SK-N-SH (cell line): ENCODE measurements around the gene ECE1. TPM values are rescaled to one million over a fixed set of nuclear protein-coding genes. Genes with fewer than 3 reads are reported as not detected.
A peak's percentile ranks its signal among the peaks of the same experiment; 100 is the strongest.

Source experiments
- CTCF ChIA-PET: fragments of 300-600, 350-600 bp; formaldehyde crosslinking; extraction: SDS; loops from one replicate; lab custom pipeline; 2021; lab: Yijun Ruan, JAX
- POLR2A ChIA-PET: fragments of 350-600 bp; sonication (Branson Sonifier 250); formaldehyde crosslinking; extraction: SDS; loops from one replicate; lab custom pipeline; 2020; ENCODE audit warnings: antibody characterized with exemption, inconsistent platforms; lab: Yijun Ruan, JAX
- DNase-seq: peaks from one replicate; pipeline ENCODE4 v3.0.0; 2012
- H2AFZ ChIP-seq: fragments of 200-600 bp; sonication (generic); 2 replicates; pipeline ENCODE4 v1.8.1; 2016; ENCODE audit warnings: antibody characterized with exemption, mild to moderate bottlenecking, low read depth
- H3F3A ChIP-seq: fragments of 200-600 bp; sonication (generic); replicated peaks from 2 replicates; pipeline ENCODE3; 2016; ENCODE audit warnings: antibody characterized with exemption, mild to moderate bottlenecking; ENCODE audit not compliant: insufficient read depth
- H3K27ac ChIP-seq, 2 experiments: fragments of 200-500 bp in 1 of 2; fragments of 200-600 bp in 1 of 2; sonication (Bioruptor generic) in 1 of 2; sonication (generic), shearing (Covaris generic) in 1 of 2; 2 replicates each; pipeline versions ENCODE4 v1.5.1 to v1.6.1; 2014 to 2016; ENCODE audit warnings: low read depth in 2 of 2, inconsistent platforms in 1 of 2, low read length in 1 of 2, mild to moderate bottlenecking in 1 of 2, mixed read lengths in 1 of 2
- H3K27me3 ChIP-seq: fragments of 200-600 bp; sonication (generic), shearing (Covaris generic); 2 replicates; pipeline ENCODE4 v1.6.1; 2016; ENCODE audit warnings: mixed run types; ENCODE audit not compliant: insufficient read depth
- H3K36me3 ChIP-seq, 2 experiments: fragments of 200-500 bp in 1 of 2; fragments of 200-600 bp in 1 of 2; sonication (Bioruptor generic) in 1 of 2; sonication (generic) in 1 of 2; replicated peaks in 1 of 2; 2 replicates each; pipeline versions ENCODE3 to v1.5.1; 2014 to 2016; ENCODE audit warnings: low read length in 1 of 2, mild to moderate bottlenecking in 1 of 2; ENCODE audit not compliant: insufficient read depth in 2 of 2, control insufficient read depth in 1 of 2
- H3K4me1 ChIP-seq, 2 experiments: fragments of 200-500 bp in 1 of 2; fragments of 200-600 bp in 1 of 2; sonication (Bioruptor generic) in 1 of 2; sonication (generic), shearing (Covaris generic) in 1 of 2; 2 replicates each; pipeline versions ENCODE4 v1.5.1 to v1.6.1; 2014 to 2016; ENCODE audit warnings: low read depth in 1 of 2, low read length in 1 of 2, mixed run types in 1 of 2; ENCODE audit not compliant: insufficient read depth in 2 of 2, control insufficient read depth in 1 of 2
- H3K4me2 ChIP-seq: fragments of 200-600 bp; sonication (generic), shearing (Covaris generic); 2 replicates; pipeline ENCODE4 v1.6.1; 2017; ENCODE audit warnings: mixed run types
- H3K4me3 ChIP-seq, 2 experiments: fragments of 200-500 bp in 1 of 2; fragments of 200-600 bp in 1 of 2; sonication (Bioruptor generic) in 1 of 2; sonication (generic), shearing (Covaris generic) in 1 of 2; 2 replicates each; pipeline versions ENCODE4 v1.5.1 to v1.8.1; 2014 to 2016; ENCODE audit warnings: low read depth in 2 of 2, inconsistent platforms in 1 of 2, low read length in 1 of 2, mild to moderate bottlenecking in 1 of 2, mixed read lengths in 1 of 2, moderate library complexity in 1 of 2
- H3K79me2 ChIP-seq: fragments of 200-600 bp; sonication (generic); 2 replicates; pipeline ENCODE4 v1.8.1; 2017; ENCODE audit warnings: mild to moderate bottlenecking; ENCODE audit not compliant: insufficient read depth
- H3K9ac ChIP-seq: fragments of 200-600 bp; sonication (generic); 2 replicates; pipeline ENCODE4 v1.6.1; 2017; ENCODE audit warnings: mixed run types
- H3K9me2 ChIP-seq: fragments of 200-600 bp; sonication (generic); 2 replicates; pipeline ENCODE4 v1.6.1; 2017; ENCODE audit warnings: mixed run types
- H3K9me3 ChIP-seq: fragments of 200-600 bp; sonication (generic); 2 replicates; pipeline ENCODE4 v1.6.1; 2017; ENCODE audit warnings: mixed run types, mild to moderate bottlenecking, moderate library complexity
- H4K20me1 ChIP-seq: fragments of 200-600 bp; sonication (generic); 2 replicates; pipeline ENCODE4 v1.6.1; 2017; ENCODE audit warnings: mild to moderate bottlenecking, mixed run types; ENCODE audit not compliant: insufficient read depth
- CHD2 ChIP-seq: fragments of 150-350 bp; IDR thresholded peaks from 2 replicates; pipeline ENCODE4 v1.6.1; 2018; ENCODE audit warnings: low read length; ENCODE audit not compliant: partially characterized antibody
- ELF1 ChIP-seq: IDR thresholded peaks from 2 replicates; pipeline ENCODE4 v1.4.0; 2012
- FOSL2 ChIP-seq: IDR thresholded peaks from 2 replicates; pipeline ENCODE4 v1.4.0; 2012; ENCODE audit warnings: low read depth, mild to moderate bottlenecking, moderate library complexity, borderline replicate concordance
- GABPA ChIP-seq: IDR thresholded peaks from 2 replicates; pipeline ENCODE4 v1.4.0; 2012; ENCODE audit warnings: low read depth, mild to moderate bottlenecking
- MEF2A ChIP-seq: IDR thresholded peaks from 2 replicates; pipeline ENCODE4 v1.4.0; 2012; ENCODE audit warnings: low read depth, borderline replicate concordance
- RCOR1 ChIP-seq: fragments of 150-350 bp; IDR thresholded peaks from 2 replicates; pipeline ENCODE4 v1.6.1; 2017; ENCODE audit warnings: antibody characterized with exemption, low read length
- RFX5 ChIP-seq: IDR thresholded peaks from 2 replicates; pipeline ENCODE4 v1.6.1; 2012; ENCODE audit warnings: mild to moderate bottlenecking, improper control_type of control experiment, low read length
- WGBS: methylation state at CpG from one replicate; pipeline ENCODE4 v1.1.6; 2017; ENCODE audit warnings: low lambda C conversion rate; 5-methylcytosine and 5-hydroxymethylcytosine counted together
- polyA plus RNA-seq, 3 experiments: library from polyadenylated mRNA; depleted of rRNA; stranded (reverse); fragments of >200 nt; gene quantifications; 2 replicates each; pipeline ENCODE4 v1.2.3, GENCODE V29; 2012
- TF ChIP-seq, protein P1 (sequence below): fragments of 200-600 bp; sonication (generic); IDR thresholded peaks from 2 replicates; pipeline ENCODE4 v1.6.1; 2017; ENCODE audit warnings: antibody characterized with exemption, mild to moderate bottlenecking, moderate library complexity
- TF ChIP-seq, protein P2 (sequence below): IDR thresholded peaks from 2 replicates; pipeline ENCODE4; 2012
- TF ChIP-seq, protein P3 (sequence below): IDR thresholded peaks from 2 replicates; pipeline ENCODE4 v1.4.0; 2012; ENCODE audit warnings: low read depth, borderline replicate concordance

ECE1 gene
- polyA plus RNA-seq, 1 of the 3 experiments (the other 2 are of a cell fraction), result 96.6 TPM

DNA sequence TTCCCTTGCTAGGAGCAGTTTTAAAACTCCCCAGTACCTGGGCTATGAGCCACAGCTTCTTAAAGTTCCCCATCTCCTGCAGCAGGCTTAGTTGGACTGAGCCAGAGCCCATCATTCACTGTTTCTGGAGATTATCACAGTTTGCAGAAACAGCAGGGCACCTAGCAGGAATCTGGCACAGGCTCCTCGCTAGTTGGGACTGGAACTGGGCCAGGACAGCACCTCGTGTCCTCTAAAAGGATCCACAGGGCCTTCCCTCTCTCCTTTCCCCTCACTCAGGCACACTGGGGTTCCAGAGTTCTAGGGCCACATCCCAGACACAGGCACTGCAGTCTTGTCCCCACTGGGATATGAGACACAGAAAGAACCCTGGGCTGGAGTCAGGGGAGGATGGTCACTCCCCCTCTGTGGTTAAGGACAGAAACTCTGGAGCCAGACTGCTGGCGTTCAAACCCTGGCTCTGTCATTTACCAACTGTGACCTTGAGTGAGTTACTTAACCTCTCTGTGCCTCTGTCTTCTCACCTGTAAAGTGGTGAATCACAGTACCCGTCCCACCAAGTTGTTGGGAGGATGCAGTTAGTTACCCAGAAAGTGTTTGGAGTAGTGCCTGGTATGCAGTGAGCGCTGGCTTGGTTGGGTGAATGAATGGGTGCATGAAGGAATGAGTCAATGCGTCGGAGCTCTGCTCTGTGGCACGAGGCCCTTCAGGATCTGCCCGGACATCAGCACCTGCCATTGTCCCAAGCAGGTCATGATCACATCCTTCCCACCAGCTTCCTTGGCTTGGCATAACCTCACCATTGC lies 18.8 kb upstream of the ECE1 start (continued):
- TF ChIP-seq, protein P1, sequence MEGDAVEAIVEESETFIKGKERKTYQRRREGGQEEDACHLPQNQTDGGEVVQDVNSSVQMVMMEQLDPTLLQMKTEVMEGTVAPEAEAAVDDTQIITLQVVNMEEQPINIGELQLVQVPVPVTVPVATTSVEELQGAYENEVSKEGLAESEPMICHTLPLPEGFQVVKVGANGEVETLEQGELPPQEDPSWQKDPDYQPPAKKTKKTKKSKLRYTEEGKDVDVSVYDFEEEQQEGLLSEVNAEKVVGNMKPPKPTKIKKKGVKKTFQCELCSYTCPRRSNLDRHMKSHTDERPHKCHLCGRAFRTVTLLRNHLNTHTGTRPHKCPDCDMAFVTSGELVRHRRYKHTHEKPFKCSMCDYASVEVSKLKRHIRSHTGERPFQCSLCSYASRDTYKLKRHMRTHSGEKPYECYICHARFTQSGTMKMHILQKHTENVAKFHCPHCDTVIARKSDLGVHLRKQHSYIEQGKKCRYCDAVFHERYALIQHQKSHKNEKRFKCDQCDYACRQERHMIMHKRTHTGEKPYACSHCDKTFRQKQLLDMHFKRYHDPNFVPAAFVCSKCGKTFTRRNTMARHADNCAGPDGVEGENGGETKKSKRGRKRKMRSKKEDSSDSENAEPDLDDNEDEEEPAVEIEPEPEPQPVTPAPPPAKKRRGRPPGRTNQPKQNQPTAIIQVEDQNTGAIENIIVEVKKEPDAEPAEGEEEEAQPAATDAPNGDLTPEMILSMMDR, result no peak
- TF ChIP-seq MEF2A (no peak), GABPA (no peak), RFX5 (no peak), FOSL2 (peak; percentile 18; the same call in 1 of the 2 replicates), CHD2 (peak; percentile 63)
- TF ChIP-seq, protein P2, sequence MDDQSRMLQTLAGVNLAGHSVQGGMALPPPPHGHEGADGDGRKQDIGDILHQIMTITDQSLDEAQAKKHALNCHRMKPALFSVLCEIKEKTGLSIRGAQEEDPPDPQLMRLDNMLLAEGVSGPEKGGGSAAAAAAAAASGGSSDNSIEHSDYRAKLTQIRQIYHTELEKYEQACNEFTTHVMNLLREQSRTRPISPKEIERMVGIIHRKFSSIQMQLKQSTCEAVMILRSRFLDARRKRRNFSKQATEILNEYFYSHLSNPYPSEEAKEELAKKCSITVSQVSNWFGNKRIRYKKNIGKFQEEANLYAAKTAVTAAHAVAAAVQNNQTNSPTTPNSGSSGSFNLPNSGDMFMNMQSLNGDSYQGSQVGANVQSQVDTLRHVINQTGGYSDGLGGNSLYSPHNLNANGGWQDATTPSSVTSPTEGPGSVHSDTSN, result peak; percentile 54
- TF ChIP-seq, protein P3, sequence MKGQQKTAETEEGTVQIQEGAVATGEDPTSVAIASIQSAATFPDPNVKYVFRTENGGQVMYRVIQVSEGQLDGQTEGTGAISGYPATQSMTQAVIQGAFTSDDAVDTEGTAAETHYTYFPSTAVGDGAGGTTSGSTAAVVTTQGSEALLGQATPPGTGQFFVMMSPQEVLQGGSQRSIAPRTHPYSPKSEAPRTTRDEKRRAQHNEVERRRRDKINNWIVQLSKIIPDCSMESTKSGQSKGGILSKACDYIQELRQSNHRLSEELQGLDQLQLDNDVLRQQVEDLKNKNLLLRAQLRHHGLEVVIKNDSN, result no peak

DNA sequence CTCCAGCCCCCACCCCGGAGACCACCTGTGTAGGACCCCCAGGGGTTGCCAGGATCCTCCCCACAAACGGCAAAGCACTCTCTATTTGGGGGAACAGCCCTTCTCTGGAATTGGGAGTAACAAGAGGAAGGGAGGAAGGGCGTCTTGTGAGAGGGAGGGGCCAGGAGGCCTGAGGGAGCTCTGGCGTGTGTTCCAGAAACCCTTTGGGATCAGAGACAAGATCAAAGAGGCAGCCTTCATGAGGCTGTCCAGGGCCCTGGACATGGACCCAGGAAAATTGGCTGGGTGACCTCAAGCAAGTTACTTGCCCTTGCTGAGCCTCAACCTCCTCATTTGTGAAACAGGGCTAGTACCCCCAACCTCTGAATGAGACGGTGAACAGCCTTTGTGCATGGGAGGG lies 18.1 kb upstream of the ECE1 start:
- Histone ChIP-seq H4K20me1 (peaks cover 8% of the 10 kb centered on the region; the same call in 1 of the 2 replicates), H3K4me1 (peaks cover 50 to 80% of the 10 kb centered on the region in 2 experiments), H3K9me3 (no peaks in the 10 kb centered on the region), H3K4me3 (no peak overlapping the region; a peak in 1 of 4 replicates), H3K9ac (no peak overlapping the region), H3K36me3 (no peaks in the 10 kb centered on the region), H3K79me2 (no peaks in the 10 kb centered on the region), H3F3A (peaks cover 14% of the 10 kb centered on the region), H2AFZ (no peak overlapping the region), H3K27ac (peak overlapping the region; percentile 24 to 99; a peak in 3 of 4 replicates), H3K9me2 (no peaks in the 10 kb centered on the region), H3K4me2 (peak overlapping the region; percentile 38; the same call in 1 of the 2 replicates), H3K27me3 (no peaks in the 10 kb centered on the region)
- ChIA-PET POLR2A (interaction anchor here (0.6 to 1.5 kb wide), 6 partner anchors 13 to 53 kb away, joined by 3 to 7 read pairs (median 5); no protein-coding TSS in a partner anchor), CTCF (interaction anchor here (1.1 to 5.1 kb wide), 8 partner anchors 10 to 76 kb away, joined by 3 to 32 read pairs (median 6); no protein-coding TSS in a partner anchor)
- 45% methylated on average over 5 of the region's 5 CpGs for WGBS
- DNase-seq, result no peak
- TF ChIP-seq ELF1 (no peak), RCOR1 (no peak; the same call in 1 of the 2 replicates)
- TF ChIP-seq, protein P3, result no peak
